Stimulated activated CD8-positive, alpha-beta memory T cell treated with anti-CD3 and anti-CD28 coated beads, Interleukin-12 subunit alpha, Interleukin-12 subunit beta, amount 100 ng/mL, for 4 hours (primary cell): ENCODE data around the gene RFX4.

Experiments
- DNase-seq: peaks from one replicate; pipeline ENCODE4 v3.0.0-alpha.2; 2020; ENCODE audit warnings: low read depth

The RFX4 gene

DNA sequence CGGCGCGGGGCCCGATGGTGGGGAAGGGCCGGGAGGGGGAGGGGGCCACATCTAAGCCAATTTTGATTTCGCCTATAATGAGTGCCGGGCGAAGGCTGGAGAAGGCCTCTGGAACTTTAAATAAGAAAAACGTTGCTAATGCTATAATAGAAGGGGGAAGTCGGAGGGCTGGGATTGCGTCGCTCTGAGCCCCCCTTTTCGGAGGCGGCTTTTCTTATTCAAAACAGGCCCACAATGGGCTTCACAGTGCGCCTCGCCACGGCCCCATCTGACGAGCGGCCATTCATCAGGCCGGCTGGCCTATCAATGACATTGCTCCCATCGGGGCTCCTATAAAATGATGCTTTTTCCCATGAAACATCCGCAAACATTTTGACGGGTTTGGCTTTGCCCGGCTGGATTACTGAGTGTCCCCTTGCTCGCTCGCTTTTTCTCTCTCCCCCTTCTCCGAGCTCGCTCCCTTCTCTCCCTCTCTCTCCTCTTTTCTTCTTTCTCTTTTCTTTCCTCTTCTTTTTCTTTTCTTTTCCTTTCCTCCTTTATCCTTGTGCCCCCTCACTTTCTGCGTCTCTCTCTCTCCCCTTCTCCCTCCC, at the start of gene RFX4:
Gene RFX4, plus strand, starts transcription at position 364 of the 590 bp plus-strand sequence. CDS start 317 bp downstream, outside the sequence.
- DNase-seq = no peak

DNA sequence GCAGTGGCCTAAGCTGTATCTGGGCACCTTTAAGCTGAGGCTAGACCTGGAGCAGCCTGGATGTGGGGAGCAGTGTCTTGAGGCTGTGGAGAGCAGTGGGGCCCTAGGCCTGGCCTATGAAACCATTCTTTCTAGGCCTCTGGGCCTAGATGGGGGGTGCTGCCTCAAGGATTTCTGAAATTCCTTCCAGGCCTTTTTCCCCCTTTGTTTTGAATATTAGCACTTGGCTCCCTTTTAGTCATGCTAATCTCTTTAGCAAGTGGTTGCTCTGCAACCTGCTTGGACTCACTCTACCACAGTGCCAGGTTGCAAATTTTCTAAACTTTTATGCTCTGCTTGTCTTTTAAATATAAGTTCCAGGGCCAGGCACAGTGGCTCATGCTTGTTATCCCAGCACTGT, 41.6 kb upstream of the RFX4 start:
- no peak for DNase-seq

DNA sequence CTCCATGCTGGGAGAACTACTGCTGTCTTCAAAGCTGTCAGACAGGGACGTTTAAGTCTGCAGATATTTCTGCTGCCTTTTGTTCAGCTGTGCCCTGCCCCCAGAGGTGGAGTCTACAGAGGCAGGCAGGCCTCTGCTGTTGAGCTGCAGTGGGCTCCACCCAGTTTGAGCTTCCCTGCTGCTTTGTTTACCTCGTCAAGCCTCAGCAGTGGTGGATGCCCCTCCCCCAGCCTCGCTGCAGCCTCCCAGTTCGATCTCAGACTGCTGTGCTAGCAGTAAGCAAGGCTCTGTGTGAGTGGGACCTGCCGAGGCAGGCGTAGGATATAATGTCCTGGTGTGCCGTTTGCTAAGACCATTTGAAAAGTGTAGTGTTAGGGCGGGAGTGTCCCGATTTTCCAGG, 31.4 kb upstream of the RFX4 start:
- no peak for DNase-seq

DNA sequence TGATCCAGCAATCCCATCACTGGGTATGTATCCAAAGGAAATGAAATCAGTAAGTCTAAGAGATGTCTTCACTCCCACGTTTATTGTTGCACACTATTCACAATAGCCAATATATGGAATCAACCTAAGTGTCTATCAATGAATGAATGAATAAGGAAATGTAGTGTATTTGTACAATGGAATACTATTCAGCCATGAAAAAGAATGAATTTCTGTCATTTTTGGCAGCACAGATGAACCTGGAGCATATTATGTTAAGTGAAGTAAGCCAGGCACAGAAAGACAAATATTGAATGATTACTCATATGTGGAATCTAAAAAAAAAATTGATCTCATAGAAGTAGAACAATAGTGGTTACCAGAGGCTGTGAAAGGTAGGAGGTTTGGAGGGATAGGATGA, 30.6 kb upstream of the RFX4 start:
- DNase-seq = no peak

DNA sequence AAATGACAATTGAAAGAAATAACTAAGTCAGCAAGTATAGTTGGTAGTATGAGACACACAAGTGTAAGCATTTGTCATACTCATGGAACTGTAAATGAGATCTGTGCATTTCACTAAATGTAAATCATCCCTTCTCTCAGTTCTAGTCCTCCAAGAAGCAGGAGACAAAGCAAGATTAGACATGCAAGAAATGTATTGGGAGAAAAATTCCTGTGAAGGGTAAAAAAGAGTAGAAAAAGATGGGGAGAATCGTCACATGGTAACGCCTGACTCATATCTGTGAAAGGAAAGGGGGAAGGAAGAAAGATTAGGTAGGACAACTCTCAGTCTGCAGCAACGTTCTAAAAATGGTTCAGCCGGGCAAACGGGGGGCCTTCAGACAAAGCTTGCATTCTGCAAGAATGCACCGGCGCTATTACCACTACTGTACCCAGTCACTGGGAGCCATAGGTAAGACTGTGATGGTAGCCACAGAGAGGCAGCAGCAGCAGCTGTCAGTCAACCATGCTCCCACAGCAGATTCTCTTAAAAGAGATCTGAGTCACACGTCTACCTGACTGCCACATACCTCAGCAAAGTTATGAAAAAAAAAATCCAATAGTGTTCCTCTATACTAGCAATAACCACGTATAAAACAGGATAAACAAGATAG, 18.0 kb upstream of the RFX4 start:
- no peak for DNase-seq

DNA sequence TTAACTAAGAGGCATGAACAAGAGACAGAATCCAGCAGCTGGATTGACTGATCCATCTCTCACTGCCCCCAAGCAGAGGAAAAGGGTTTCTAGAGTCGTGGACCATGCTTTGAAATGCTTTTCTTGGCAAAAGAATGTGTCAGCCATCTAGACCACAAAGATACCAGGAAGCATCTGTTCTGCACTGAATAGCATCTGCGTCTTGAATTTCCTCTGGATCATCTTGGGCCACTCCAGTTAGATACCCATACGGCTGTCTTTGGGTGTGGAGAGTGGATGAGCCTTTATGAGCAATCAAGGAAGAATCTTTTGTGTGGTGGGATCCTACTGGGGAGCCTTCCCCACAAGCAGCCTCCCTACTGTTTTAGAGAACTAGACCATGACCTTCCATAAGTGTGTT, 16.0 kb upstream of the RFX4 start:
- no peak for DNase-seq

DNA sequence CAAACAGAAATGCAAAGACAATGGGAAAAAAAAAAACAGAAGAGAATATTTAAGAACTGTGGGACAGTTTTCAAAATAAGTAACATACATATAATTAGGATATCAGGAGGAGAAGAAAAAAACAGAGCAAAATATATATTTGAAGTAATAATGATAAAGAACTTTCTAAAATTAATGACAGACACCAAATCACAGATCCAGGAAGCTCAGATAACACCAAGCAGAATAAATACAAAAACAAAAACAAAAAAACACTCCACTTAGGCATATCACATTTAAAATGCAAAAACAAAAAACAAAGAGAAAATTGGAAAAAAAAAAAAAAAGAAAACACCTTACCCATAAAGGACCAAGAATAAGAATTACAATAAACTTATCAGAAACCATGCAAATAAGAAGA, 9.6 kb upstream of the RFX4 start:
- no peak for DNase-seq

DNA sequence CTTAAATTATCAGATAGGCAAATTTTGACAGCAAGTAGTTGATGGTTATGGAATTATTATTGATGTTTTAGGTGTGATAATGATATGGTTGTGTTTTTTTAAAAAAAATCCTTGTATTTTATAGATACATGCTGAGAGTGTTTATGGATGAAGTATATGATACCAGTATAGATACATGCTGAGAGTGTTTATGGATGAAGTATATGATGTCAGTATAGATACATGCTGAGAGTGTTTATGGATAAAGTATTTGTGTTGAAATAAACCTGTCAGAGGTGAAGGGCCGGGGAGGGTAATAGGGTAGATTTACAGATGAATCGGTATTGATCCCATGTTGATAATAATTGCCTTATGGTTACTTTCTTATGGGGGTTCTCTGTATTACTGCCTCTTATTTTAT, 6.0 kb upstream of the RFX4 start:
- DNase-seq = no peak

DNA sequence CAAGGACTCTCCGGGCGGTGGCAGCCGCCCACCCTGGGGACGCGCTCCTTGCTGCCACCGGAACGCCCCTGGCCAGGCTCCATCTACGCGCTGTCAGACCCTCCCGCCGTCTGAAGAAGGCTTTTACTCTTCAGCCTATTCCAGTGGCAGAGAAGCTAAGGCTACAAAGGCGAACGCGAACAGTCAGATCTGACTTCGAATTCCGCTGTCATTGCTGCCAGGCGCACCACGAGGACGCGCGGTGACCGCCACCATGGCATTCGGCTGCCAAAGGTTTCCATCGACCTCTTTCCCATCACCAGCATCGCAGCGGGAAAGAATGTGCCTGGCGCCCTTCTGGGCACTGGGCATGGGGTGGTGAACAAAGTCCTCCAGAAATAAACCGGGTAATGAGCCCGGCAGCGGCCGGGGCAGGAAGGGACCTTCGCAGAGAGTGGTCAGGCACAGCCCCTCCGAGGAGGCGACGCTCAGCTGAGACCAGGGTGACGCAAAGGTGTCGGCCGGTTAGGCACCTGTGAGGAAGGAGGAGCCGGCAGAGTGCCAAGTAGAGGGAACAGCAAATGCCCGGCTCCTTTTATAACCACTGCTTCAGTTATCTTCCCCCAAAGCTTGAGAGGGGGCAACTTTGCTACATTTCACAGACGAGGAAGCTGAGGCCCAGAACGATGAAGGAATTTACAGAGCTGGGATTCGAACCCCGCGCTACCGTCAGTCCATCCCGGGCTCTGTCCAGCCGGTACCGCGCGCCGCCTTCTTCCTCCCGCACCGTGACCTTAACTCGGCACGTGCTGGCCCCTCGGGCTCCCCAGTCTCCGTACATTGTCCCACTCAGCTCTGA, 1.9 kb upstream of the RFX4 start:
- no peak for DNase-seq

DNA sequence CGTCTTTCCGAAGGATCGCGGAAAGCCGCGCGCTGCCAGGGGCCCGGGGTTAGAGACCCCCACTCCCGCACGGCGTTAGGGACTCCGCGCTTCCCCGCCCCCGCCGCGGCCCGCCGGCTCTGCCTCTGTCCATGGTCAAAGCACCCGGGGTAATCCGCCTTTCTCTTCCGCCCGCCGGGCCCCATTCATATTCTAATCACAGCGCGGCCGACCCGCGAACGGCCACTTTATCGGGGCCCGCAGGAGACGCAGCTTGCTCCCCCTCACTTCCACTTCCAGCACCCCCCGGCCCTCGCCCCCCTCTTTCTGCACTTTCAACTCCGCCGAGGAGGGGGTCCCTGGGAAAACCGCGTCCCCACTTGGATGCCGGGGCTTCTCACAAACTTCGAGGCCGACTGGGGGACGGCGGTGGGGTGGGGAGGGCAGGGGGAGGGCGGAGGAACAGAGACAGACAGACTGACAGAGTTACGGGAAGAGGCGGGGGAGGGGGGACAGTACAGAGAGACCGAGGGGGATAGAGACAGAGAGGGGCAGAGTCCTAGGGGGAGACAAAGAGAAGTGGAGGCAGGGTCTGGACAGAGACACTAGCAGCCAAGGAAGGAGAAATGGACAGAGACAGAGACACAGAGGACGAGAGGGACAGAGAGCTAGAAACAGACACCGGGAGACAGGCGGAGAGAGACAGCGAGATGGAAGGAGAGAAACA, 1.1 kb upstream of the RFX4 start:
- DNase-seq = no peak

DNA sequence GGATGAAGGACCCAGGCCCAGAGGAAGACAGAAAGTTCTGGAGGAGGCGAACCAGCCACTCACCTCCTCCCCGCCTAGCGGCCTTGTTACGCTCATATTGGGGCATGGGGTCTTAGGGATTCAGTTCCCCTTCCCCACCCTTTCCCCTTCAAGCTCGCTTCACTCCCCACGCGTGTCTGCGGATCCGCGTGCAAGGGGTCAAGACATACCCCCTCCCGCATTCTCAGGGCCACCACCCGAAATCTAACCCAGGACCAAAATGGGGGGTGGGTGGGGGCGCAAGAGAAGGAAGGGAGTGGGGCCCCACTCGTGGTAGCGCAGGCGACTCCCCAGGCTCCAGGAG, 584 bp upstream of the RFX4 start:
- DNase-seq = no peak

DNA sequence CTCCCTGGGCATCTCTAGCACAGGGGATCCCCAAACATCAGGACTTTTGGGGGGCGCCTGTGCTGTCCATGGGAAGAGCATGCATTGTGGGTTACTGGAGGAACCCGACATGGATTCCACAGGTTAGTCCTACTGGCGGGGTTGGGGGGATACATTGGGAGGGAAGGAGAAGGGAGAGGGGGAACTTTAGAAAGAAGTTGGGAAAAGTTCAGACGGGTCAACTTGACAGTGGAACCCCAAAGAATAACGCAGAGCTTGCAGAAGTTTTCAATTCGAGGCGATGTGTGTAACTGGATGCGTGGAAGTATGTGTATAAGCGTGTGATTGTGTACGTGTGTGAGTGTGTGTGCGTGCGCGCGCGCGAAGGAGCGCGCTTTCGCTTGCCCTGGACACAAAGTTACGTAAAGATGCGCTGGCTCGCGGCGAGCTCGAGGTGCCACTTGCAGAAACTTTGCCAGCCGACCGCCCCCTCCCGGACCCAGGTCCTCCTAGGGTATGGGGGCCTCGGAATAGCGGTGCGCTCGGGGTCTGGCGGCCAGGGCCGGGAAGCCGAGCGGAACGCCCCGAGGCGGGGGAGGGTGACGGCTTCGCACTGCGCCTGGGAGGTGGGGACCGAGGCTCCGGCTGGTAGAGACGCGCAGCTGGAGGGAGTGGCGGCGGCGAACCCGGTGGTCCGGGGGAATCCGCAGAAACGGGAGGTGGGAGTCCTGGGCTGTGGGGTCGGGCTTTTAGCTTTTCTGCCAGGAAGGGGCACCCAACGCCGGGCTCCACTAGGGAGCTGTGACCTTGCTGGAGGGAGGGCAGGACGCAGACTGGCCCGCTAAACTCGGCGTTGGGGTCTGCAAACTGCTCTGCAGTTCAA, 669 bp downstream of the RFX4 start:
- DNase-seq = no peak

DNA sequence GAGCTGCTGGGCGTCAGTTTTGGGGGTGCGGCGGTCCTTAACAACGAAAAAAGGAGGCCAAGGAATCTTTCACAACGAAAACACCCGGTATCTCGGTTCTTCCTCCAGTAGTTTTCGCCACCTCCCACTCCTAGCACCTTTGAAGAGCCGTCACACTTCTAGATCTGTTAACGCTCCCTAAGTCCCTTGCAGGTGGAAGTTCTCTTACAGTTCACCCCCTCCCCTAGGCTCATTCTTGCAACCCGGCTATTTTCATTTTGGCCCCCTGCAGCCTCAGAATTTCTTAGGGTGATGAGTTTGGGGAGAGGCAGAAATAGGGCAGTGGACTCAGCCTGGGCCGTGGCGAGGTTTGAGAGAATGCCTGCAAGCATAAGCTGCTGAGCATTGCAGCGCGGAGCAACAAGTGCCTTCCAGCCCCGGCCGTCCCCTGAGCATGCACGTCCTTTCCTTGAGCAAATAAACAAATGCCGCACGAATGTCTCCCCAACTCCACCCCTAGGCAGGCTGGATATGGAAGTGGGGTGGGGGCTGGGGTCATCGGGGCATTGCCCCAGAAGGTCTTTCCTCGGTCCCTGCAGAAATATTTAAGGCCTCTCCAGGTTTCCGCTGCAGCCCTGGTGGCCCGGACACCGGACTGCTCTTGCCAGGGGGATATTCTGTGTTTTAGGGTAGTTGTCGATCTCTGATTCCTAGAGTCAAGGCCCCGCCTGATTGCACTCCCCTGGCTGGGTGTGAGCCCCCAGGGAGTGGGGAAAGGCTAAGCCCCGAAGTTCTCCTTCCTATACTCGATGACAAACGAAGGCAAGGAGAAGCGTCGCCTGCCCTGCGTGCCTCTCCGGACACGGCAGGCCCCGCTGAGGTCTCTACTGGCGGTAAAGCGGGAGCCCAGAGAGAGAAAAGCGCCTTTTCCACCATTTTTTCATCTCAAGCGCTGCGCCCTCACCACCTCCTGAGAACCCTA, 1.6 kb downstream of the RFX4 start:
- no peak for DNase-seq

DNA sequence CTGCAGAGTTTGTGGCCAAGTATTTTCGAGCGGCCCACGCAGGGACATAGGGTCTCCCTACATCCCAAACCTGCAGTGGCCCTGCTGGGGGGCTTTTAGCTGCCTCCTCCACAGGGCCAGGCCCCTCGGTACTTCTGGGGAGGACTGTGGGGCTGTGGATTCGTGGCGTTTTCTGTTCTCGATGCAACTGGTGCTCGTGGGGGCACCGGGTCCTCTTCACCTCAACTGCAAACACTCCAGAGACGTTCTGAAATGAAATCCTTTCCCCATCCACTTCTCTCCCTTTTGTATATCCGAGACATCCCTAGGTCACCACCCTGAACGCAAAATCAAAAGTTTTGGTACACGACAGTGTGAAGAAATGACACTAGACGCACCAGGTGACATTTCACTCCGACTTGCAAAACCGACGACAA, 2.3 kb downstream of the RFX4 start:
- no peak for DNase-seq

DNA sequence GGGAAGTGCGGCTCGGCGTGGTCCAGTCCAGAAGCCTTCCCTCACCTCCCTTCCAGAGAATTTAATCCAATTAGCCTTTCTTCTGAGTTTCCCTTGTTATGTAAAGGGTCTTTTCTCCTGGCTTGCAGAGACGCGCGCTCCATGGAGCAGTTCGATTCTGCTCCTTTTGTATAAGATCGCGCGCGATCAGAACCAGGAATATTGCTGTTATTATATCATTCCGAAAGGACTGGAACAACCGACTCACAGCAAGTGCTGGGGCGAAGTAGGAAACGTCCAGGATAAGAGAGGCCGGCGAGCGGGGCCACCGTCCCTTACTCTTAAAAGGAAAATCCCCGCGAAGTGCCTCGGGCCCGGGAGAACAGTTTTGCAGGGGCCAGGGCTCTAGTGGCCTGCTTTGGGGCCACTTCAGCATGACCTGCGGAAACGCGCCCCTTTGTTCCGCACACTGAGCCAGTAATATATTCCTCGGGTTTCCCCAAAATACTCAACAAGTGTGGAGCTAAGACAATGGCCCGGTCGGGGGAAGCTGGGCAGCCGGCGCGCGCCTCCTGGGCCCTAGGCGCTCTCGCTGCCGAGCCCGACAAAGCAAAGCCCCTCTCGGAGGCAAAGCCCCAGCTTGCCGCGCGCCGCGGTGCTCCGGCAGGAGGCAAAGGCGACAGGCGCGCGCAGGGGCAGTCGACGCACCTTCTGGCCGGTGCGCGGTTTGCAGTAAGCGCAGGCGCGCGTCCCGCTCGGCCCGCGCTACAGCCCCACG, 2.9 kb downstream of the RFX4 start:
- no peak for DNase-seq

DNA sequence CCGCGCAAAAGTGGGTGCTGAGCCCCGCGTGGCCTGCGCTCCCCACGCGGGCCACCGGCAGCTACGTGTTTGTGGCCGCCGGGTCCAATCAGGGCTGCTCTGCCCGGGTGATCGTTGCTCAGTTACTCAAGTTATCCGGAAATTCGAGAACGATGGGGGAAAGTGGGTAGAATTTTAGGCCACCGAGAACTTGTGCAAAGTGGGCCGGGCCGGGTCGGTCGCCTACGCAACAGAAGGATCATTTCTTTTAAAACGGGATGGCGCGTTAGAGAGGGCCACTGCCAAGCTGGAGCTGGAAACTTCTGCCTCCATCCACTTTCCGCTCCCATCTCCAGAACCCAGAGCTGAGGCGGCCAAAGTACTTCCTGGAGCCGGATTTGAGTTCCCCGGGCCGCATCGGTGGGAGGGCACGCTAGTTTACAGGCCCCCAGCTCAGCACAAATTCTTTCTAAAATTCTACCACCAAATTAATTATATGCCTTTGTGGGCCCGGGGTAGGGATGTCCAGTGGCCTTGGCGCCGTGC, 3.5 kb downstream of the RFX4 start:
- no peak for DNase-seq

DNA sequence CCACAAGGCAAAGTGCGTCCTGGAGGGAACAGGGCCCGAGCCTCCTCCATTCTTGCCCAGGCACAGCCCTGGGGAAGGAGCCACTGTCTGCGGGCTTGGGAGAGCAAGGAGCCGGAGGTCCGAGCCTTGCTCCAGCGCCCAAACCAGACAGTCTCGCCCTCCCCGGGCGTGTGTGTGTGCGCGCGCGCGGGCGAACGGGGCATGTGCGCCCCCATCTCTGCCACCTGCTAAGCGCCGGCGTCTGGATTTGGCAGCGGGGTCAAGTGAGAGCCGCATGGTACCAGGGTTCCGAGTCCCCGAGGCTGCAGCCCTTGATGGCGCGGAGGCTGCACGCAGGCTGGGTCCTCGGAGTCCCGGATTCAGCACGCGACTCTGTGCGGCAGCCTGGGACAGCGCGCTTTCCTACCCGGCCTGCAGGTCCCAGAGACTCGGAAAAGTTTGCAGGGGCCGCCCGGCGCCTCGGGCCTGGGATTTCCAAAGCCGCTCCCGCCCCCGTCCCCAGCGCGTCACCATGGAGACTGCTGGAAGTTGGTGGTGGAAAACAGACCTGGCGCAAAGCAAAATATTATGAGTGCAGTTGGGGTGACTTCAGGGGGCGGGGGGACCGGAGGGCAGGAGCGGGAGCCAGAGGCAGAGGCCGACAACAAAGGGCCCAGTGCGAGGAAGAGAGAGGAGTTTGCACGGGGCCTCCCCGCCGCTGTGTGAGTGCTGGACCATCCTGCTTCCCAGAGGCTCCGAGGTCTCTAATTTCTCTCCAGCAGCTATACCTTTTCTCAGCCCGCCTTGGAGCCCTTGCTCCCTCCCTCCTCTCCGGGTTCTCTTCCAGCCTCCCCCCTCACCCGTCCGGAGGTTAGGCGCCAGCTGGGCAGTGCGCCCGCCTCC, 4.2 kb downstream of the RFX4 start:
- no peak for DNase-seq

DNA sequence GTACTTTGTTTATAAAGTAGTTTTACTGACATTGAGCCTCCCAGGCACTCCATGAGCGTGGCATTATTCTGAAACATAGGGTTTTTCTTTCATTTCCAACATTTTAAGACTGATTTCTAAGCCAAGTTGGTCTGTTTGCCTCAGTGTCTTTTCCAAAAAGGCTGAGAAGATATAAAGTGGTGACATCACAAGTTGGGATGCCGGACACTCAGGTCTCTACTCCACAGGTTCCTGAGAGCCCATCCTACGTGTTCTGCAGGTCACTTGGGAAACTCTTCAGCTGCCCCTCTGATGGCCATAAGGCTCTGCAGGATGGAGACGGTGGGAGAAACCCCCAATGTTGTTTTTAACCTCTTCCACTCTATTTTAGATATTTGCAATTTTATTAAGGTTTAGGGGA, 6.0 kb downstream of the RFX4 start:
- DNase-seq = no peak

DNA sequence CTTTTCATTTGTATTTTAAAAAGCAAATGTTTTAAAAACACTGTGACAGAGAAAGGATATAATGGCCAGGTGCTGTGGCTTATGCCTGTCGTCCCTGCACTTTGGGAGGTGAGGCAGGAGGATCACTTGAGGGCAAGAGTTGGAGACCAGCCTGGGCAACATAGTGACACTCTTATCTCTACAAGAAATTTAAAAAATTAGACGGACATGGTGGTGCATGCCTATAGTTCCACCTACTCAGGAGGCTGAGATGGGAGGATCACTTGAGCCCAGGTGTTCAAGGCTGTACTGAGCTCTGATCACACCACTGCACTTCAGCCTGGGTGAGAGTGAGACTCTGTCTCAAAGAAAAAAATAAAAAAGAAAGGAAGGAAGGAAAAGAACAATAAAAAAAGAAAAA, 7.8 kb downstream of the RFX4 start:
- no peak for DNase-seq
